ENCODE data around the gene ADISSP. TPM values are rescaled to one million over a fixed set of nuclear protein-coding genes. Genes with fewer than 3 reads are reported as not detected.

The ADISSP gene
- polyA plus RNA-seq, 4 donors = 5.8 to 38.4 (median 16.2) TPM

- H3K4me1 ChIP-seq (ENCODE audit: control insufficient read depth in 3 of 3, insufficient read depth in 2 of 3, low read depth in 1 of 3, low read length in 2 of 3) = peaks cover 0 to 19% (median 3%) of the 10 kb centered on the region in 3 donors
- 21 to 45% (median 24%) methylated on average over 13 of the region's 13 CpGs for WGBS, 3 donors
- FAIRE-seq = no peak
- peaks cover 0 to 29% (median 0%) of the 10 kb centered on the region in 3 donors for H3K27me3 ChIP-seq (ENCODE audit: control insufficient read depth in 3 of 3, insufficient read depth in 3 of 3, low read length in 3 of 3)
- H3K4me3 ChIP-seq (ENCODE audit: low read depth in 1 of 3, low read length in 3 of 3) = peak overlapping the region in 2 of 3 donors; percentile 18 to 42
- peak in 1 of 2 donors; percentile 57 for DNase-seq
- no peaks in the 10 kb centered on the region for H3K9me3 ChIP-seq (ENCODE audit: control insufficient read depth in 2 of 2, insufficient read depth in 1 of 2, low read depth in 1 of 2, low read length in 1 of 2)
- no peak overlapping the region for H3K27ac ChIP-seq (ENCODE audit: low read depth in 1 of 3, low read length in 2 of 3)
- H3K36me3 ChIP-seq (ENCODE audit: control insufficient read depth in 3 of 3, insufficient read depth in 2 of 3, low read depth in 1 of 3, low read length in 3 of 3) = peaks cover 0 to 46% (median 0%) of the 10 kb centered on the region in 3 donors
Measured at GRCh38 chr20:3752386-3752759, 15.2 kb downstream of the ADISSP start.

GRCh38 chr20:3751675-3752385 is 15.7 kb downstream of the ADISSP start:
- H3K4me3 ChIP-seq (ENCODE audit: low read depth in 1 of 3, low read length in 3 of 3) = peak overlapping the region in 2 of 3 donors; percentile 18 to 42
- no peak overlapping the region for H3K27ac ChIP-seq (ENCODE audit: low read depth in 1 of 3, low read length in 2 of 3)
- H3K9me3 ChIP-seq (ENCODE audit: control insufficient read depth in 2 of 2, insufficient read depth in 1 of 2, low read depth in 1 of 2, low read length in 1 of 2) = no peaks in the 10 kb centered on the region
- FAIRE-seq = no peak
- peak; percentile 72 to 79 for DNase-seq
- 14 to 48% (median 30%) methylated on average over 91 to 95 of the region's 95 CpGs for WGBS, 3 donors
- H3K4me1 ChIP-seq (ENCODE audit: control insufficient read depth in 3 of 3, insufficient read depth in 2 of 3, low read depth in 1 of 3, low read length in 2 of 3) = peaks cover 0 to 23% (median 5%) of the 10 kb centered on the region in 3 donors
- peaks cover 0 to 29% (median 0%) of the 10 kb centered on the region in 3 donors for H3K27me3 ChIP-seq (ENCODE audit: control insufficient read depth in 3 of 3, insufficient read depth in 3 of 3, low read length in 3 of 3)
- peaks cover 0 to 50% (median 0%) of the 10 kb centered on the region in 3 donors for H3K36me3 ChIP-seq (ENCODE audit: control insufficient read depth in 3 of 3, insufficient read depth in 2 of 3, low read depth in 1 of 3, low read length in 3 of 3)

- H3K9me3 ChIP-seq (ENCODE audit: control insufficient read depth in 2 of 2, insufficient read depth in 1 of 2, low read depth in 1 of 2, low read length in 1 of 2) = no peaks in the 10 kb centered on the region
- no peak for DNase-seq
- FAIRE-seq = no peak
- peaks cover 0 to 23% (median 7%) of the 10 kb centered on the region in 3 donors for H3K4me1 ChIP-seq (ENCODE audit: control insufficient read depth in 3 of 3, insufficient read depth in 2 of 3, low read depth in 1 of 3, low read length in 2 of 3)
- WGBS, 3 donors = 24 to 63% (median 45%) methylated on average over 18 to 31 of the region's 31 CpGs
- H3K4me3 ChIP-seq (ENCODE audit: low read depth in 1 of 3, low read length in 3 of 3) = peak overlapping the region in 1 of 3 donors; percentile 42
- H3K36me3 ChIP-seq (ENCODE audit: control insufficient read depth in 3 of 3, insufficient read depth in 2 of 3, low read depth in 1 of 3, low read length in 3 of 3) = peaks cover 0 to 48% (median 0%) of the 10 kb centered on the region in 3 donors
- no peak overlapping the region for H3K27ac ChIP-seq (ENCODE audit: low read depth in 1 of 3, low read length in 2 of 3)
- H3K27me3 ChIP-seq (ENCODE audit: control insufficient read depth in 3 of 3, insufficient read depth in 3 of 3, low read length in 3 of 3) = peaks cover 0 to 29% (median 0%) of the 10 kb centered on the region in 3 donors
Measured at GRCh38 chr20:3751305-3751674, 16.3 kb downstream of the ADISSP start.

GRCh38 chr20:3749689-3750531 is 17.6 kb downstream of the ADISSP start:
- no peak overlapping the region for H3K4me3 ChIP-seq (ENCODE audit: low read depth in 1 of 3, low read length in 3 of 3)
- WGBS, 3 donors = 26 to 52% (median 33%) methylated on average over 69 to 72 of the region's 72 CpGs
- H3K9me3 ChIP-seq (ENCODE audit: control insufficient read depth in 2 of 2, insufficient read depth in 1 of 2, low read depth in 1 of 2, low read length in 1 of 2) = no peaks in the 10 kb centered on the region
- H3K4me1 ChIP-seq (ENCODE audit: control insufficient read depth in 3 of 3, insufficient read depth in 2 of 3, low read depth in 1 of 3, low read length in 2 of 3) = peaks cover 0 to 23% (median 7%) of the 10 kb centered on the region in 3 donors
- DNase-seq (peak; percentile 38 to 71), FAIRE-seq (no peak)
- H3K27me3 ChIP-seq (ENCODE audit: control insufficient read depth in 3 of 3, insufficient read depth in 3 of 3, low read length in 3 of 3) = peaks cover 0 to 29% (median 0%) of the 10 kb centered on the region in 3 donors
- peaks cover 0 to 38% (median 0%) of the 10 kb centered on the region in 3 donors for H3K36me3 ChIP-seq (ENCODE audit: control insufficient read depth in 3 of 3, insufficient read depth in 2 of 3, low read depth in 1 of 3, low read length in 3 of 3)
- no peak overlapping the region for H3K27ac ChIP-seq (ENCODE audit: low read depth in 1 of 3, low read length in 2 of 3)

GRCh38 chr20:3749087-3749688 is 18.4 kb downstream of the ADISSP start:
- Histone ChIP-seq H3K9me3 (ENCODE audit: control insufficient read depth in 2 of 2, insufficient read depth in 1 of 2, low read depth in 1 of 2, low read length in 1 of 2) (no peaks in the 10 kb centered on the region), H3K4me3 (ENCODE audit: low read depth in 1 of 3, low read length in 3 of 3) (no peak overlapping the region), H3K27ac (ENCODE audit: low read depth in 1 of 3, low read length in 2 of 3) (no peak overlapping the region), H3K4me1 (ENCODE audit: control insufficient read depth in 3 of 3, insufficient read depth in 2 of 3, low read depth in 1 of 3, low read length in 2 of 3) (peaks cover 0 to 23% (median 7%) of the 10 kb centered on the region in 3 donors), H3K27me3 (ENCODE audit: control insufficient read depth in 3 of 3, insufficient read depth in 3 of 3, low read length in 3 of 3) (peaks cover 0 to 37% (median 0%) of the 10 kb centered on the region in 3 donors), H3K36me3 (ENCODE audit: control insufficient read depth in 3 of 3, insufficient read depth in 2 of 3, low read depth in 1 of 3, low read length in 3 of 3) (peaks cover 0 to 30% (median 0%) of the 10 kb centered on the region in 3 donors)
- FAIRE-seq (no peak), DNase-seq (no peak)
- 54 to 77% (median 68%) methylated on average over 21 to 24 of the region's 24 CpGs for WGBS, 3 donors

GRCh38 chr20:3748073-3748472 is 19.5 kb downstream of the ADISSP start:
- Histone ChIP-seq H3K27me3 (ENCODE audit: control insufficient read depth in 3 of 3, insufficient read depth in 3 of 3, low read length in 3 of 3) (peaks cover 0 to 39% (median 0%) of the 10 kb centered on the region in 3 donors), H3K27ac (ENCODE audit: low read depth in 1 of 3, low read length in 2 of 3) (no peak overlapping the region), H3K4me1 (ENCODE audit: control insufficient read depth in 3 of 3, insufficient read depth in 2 of 3, low read depth in 1 of 3, low read length in 2 of 3) (peaks cover 0 to 23% (median 7%) of the 10 kb centered on the region in 3 donors), H3K36me3 (ENCODE audit: control insufficient read depth in 3 of 3, insufficient read depth in 2 of 3, low read depth in 1 of 3, low read length in 3 of 3) (peaks cover 0 to 28% (median 0%) of the 10 kb centered on the region in 3 donors), H3K4me3 (ENCODE audit: low read depth in 1 of 3, low read length in 3 of 3) (no peak overlapping the region), H3K9me3 (ENCODE audit: control insufficient read depth in 2 of 2, insufficient read depth in 1 of 2, low read depth in 1 of 2, low read length in 1 of 2) (no peaks in the 10 kb centered on the region)
- FAIRE-seq = no peak
- 88 to 93% (median 91%) methylated on average over 16 of the region's 16 CpGs for WGBS, 3 donors
- no peak for DNase-seq

GRCh38 chr20:3747471-3747870 is 20.1 kb downstream of the ADISSP start:
- Histone ChIP-seq H3K9me3 (ENCODE audit: control insufficient read depth in 2 of 2, insufficient read depth in 1 of 2, low read depth in 1 of 2, low read length in 1 of 2) (no peaks in the 10 kb centered on the region), H3K36me3 (ENCODE audit: control insufficient read depth in 3 of 3, insufficient read depth in 2 of 3, low read depth in 1 of 3, low read length in 3 of 3) (peaks cover 0 to 28% (median 0%) of the 10 kb centered on the region in 3 donors), H3K27ac (ENCODE audit: low read depth in 1 of 3, low read length in 2 of 3) (no peak overlapping the region), H3K4me3 (ENCODE audit: low read depth in 1 of 3, low read length in 3 of 3) (no peak overlapping the region), H3K4me1 (ENCODE audit: control insufficient read depth in 3 of 3, insufficient read depth in 2 of 3, low read depth in 1 of 3, low read length in 2 of 3) (peaks cover 0 to 18% (median 7%) of the 10 kb centered on the region in 3 donors), H3K27me3 (ENCODE audit: control insufficient read depth in 3 of 3, insufficient read depth in 3 of 3, low read length in 3 of 3) (peaks cover 0 to 39% (median 0%) of the 10 kb centered on the region in 3 donors)
- WGBS, 3 donors = 50 to 70% (median 68%) methylated on average over 2 of the region's 2 CpGs
- DNase-seq (peak in 1 of 2 donors; percentile 71), FAIRE-seq (no peak)

GRCh38 chr20:3745686-3746173 is 21.8 kb downstream of the ADISSP start:
- no peaks in the 10 kb centered on the region for H3K9me3 ChIP-seq (ENCODE audit: control insufficient read depth in 2 of 2, insufficient read depth in 1 of 2, low read depth in 1 of 2, low read length in 1 of 2)
- H3K27ac ChIP-seq (ENCODE audit: low read depth in 1 of 3, low read length in 2 of 3) = no peak overlapping the region
- H3K4me1 ChIP-seq (ENCODE audit: control insufficient read depth in 3 of 3, insufficient read depth in 2 of 3, low read depth in 1 of 3, low read length in 2 of 3) = peaks cover 0 to 18% (median 4%) of the 10 kb centered on the region in 3 donors
- H3K27me3 ChIP-seq (ENCODE audit: control insufficient read depth in 3 of 3, insufficient read depth in 3 of 3, low read length in 3 of 3) = peaks cover 0 to 32% (median 0%) of the 10 kb centered on the region in 3 donors
- peaks cover 0 to 28% (median 0%) of the 10 kb centered on the region in 3 donors for H3K36me3 ChIP-seq (ENCODE audit: control insufficient read depth in 3 of 3, insufficient read depth in 2 of 3, low read depth in 1 of 3, low read length in 3 of 3)
- 72 to 82% (median 78%) methylated on average over 11 of the region's 11 CpGs for WGBS, 3 donors
- no peak overlapping the region for H3K4me3 ChIP-seq (ENCODE audit: low read depth in 1 of 3, low read length in 3 of 3)
- DNase-seq (no peak), FAIRE-seq (no peak)
